Kasumi-1 (cell line): Measurements from ENCODE around the gene FAM174C.
A peak's percentile ranks its signal among the peaks of the same experiment; 100 is the strongest.

Experiments
- DNase-seq, 2 experiments: peaks; one replicate each; lab custom pipeline; 2025; lab: John Stamatoyannopoulos, UW

The FAM174C gene

DNA sequence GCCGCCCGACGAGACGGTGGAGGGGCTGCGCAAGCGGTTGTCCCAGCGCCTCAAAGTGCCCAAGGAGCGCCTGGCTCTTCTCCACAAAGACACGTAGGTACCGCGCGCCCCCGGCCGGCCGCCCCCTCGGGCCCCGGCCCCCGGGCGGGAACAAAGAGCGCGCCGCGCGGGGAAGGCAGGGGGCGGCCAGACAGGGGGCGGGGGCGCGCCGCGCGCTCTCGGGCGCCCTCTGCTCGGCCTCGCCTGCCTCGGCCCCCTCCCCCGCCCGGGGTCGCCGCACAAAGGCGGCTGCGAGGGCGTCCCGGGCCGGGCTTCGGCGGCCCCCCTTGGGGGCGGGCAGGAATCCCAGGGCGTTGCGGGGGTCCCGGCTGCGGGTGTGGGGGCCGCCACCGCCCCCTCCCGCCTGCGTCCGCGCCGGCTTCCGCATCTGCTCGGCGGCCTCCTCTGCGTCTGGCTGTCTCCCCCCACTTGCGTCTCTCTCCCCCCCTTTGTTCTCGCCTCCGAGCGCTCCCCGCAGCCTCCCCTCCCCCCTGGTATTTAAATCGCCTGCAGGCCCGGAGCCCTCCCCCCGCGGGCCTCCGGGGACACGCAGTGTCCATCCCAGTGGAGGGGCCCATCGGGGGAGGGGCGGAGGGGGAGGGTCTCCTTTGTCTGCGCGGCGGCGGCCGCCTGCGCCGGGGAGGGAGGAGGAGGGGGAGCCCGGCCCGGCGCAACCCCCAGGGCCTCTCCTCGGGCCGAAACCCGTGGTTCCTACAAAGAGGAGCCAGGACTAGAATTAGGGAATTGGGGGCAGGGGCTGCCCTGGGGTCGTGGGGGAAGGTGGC is 24.7 kb upstream of the FAM174C start:
- DNase-seq: peak; percentile 45 to 54

DNA sequence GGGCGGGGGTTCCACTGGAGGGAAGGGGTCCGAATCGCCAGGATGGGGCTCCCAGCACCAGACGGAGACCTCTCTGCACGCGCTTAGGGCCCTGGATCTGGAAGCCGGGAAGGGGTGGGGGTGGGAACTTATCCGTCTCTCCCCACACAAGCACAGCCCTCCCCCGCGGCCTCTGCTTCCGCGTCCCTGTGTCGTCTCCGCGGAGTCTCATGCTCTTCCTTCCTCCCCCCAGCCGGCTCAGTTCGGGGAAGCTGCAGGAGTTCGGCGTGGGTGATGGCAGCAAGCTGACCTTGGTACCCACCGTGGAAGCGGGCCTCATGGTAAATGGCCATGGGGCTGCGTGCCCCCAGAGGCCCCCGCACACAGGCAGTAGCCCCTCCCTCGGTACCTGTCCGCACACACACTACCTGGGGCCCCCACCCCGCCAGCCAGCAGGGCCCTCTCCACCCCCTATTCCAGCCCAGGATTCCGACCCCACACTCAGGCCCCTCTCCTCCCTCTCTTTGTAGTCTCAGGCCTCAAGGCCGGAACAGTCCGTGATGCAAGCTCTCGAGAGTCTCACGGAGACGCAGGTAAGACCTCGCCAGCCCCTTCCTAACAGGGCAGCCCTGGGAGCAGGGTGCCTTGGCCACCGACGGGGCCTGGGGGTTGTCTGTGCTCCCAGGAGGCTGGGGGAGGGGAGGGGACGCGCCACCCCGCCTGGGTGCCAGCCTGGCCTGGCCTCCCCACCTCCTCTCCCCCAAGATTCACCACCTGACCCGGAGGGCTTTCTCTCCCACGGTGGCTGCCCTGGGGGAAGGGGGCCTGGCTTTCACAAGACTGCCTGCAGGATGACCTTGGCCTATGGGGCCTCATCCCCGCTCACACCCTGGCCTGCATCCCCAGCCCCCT is 23.8 kb upstream of the FAM174C start:
- DNase-seq: peak; percentile 63 to 84

DNA sequence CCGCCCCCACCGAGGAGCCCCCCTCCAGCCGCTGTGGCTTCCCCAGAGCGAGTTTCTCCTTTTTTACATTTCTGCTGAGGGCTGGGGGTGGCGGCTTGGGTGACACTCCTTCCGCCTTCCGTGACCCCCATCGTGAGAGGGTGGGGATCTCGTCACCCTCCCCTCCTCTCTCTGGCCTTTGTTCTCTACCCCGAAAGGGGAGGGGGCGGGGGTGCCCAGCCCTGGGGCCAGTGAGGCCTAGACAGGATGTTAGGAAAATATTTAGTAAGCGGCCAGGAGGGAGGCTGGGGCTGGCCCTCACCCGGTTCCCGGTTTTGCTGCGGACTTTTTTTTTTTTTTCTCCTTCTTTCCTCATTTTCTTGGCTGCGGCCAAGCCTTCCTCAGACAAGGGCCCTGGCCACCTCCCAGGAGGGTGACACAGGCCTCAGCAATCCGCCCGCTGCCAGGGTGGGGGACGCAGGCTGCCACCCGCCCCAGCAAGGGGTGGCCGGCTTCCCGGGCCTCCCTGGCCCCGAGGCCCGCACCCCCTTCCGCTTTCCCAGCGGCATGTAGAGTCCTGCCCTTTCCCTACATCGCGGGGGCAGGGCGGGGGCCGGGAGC is 23.0 kb upstream of the FAM174C start:
- peak; percentile 86 to 90 for DNase-seq

DNA sequence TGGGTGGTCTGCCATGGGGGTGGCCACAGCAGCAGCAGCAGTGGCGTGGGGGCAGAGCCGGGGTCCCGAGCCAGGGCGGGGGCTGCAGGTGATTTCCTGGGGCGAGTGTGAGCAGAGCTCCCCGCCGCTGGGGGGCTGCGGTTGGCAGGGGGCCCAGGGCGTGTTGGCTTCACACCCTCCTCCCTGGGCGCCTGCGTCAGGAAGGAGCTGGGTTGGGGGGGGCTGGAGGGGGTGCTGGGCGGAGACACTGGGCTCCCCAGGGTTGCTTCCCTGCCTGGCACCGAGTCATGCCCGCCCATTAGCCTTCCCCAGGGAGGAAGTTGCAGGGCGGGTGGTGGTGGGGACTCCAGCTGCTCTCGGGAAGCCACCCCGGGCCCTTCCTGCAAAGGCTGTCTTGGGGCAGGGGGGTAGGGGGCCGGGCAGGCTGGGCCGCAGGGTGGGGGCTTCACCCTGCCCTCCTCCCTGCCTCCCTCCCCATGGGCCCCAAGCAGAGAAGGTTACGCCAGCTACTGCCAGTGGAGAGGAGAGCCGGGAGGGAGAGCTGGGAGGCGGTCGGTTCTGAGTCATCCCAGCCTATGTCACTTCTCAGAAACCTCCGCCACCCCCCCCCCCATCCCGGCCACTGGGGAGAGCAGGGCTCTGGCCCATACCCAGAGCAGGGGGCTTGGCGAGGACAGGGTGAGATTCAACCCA is 22.4 kb upstream of the FAM174C start:
- peak; percentile 96 to 99 for DNase-seq

- peak in 1 of 2 experiments; percentile 57 for DNase-seq
Measured at GRCh38 chr19:1253514-1254080, 21.7 kb upstream of the FAM174C start.

GRCh38 chr19:1254081-1254527 is 21.2 kb upstream of the FAM174C start:
- no peak for DNase-seq

- DNase-seq: no peak
Measured at GRCh38 chr19:1254530-1255185, 20.7 kb upstream of the FAM174C start.

DNA sequence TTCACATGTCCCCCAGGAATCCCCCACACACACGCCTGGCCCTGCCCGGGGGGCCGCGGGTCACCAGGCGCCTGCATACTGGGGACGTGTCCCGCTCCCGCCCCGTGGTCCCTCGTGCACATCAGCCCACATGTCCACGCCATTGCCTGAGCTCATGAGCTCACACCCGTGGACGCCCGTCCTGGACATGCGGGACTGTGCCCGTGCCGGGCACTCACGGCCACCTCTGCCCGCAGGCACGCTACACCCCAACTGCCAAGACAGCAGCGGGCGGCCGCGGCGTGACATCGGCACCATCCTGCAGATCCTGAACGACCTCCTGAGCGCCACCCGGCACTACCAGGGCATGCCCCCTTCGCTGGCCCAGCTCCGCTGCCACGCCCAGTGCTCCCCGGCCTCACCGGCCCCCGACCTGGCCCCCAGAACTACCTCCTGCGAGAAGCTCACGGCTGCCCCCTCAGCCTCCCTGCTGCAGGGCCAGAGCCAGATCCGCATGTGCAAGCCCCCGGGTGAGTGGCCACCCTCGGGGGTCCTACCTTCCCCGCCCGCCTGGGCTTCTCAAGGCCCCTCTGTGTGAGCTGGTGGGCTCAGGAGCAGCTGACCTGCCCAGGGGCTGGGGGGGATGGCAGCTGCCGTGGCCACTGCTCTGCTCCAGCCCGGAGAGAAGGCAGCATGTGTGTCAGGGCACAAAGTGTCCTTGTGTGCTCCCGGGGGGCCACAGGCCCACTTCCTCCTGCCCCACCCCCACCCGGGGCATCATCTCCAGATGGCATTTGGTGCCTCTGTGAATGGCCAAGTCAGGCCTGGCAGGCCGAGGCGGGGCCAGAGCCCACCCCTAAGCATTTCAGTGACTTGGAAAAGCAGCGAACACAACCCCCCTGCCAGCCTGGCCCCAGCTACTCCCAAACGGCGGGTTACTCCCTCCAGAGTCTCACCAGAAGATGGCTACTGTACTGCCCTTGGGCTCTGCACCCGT is 19.9 kb upstream of the FAM174C start:
- no peak for DNase-seq

- no peak for DNase-seq
Measured at GRCh38 chr19:1256646-1257474, 18.5 kb upstream of the FAM174C start.

GRCh38 chr19:1257475-1258162 is 17.7 kb upstream of the FAM174C start:
- no peak for DNase-seq

DNA sequence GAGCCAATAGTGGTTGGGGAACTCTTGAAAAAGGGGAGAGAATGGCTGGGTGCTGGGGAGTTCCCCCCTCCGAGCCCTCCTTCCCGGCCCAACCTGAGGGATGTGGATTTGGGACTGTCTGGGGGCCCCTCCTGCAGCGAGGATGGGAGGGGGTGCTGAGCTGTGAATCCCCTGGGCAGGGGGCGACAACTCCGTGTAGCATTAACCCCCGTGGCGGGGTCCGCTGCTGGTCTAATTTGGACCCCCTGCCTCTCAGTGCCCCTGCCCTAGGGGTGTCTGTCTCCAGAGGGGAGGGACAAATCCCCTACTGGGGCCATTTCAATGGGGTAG is 17.2 kb upstream of the FAM174C start:
- DNase-seq: no peak

DNA sequence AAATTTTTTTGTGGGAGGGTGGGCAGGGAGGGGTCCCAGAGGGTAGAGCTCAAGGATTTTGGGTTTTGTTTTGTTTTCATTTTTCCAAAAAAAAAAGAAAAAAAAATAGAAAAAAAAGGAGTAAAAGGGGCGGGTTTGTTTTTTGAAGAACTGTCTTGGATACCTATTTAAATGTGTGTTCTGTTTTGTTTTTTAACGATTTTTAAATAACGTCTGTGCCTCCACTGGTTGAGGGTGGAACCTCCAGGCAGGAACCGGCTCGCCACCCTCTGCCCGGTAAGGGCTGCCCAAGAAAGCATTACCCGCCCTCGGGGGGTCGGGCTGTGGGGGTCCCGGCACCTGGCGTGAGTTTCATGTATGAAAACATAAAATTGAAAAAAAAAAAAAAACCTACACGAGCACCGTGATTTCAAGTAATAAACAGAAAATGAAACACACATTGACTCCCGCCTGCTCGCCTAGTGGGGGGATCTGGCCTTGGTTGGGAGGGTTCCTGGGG is 16.6 kb upstream of the FAM174C start:
- DNase-seq: no peak

DNA sequence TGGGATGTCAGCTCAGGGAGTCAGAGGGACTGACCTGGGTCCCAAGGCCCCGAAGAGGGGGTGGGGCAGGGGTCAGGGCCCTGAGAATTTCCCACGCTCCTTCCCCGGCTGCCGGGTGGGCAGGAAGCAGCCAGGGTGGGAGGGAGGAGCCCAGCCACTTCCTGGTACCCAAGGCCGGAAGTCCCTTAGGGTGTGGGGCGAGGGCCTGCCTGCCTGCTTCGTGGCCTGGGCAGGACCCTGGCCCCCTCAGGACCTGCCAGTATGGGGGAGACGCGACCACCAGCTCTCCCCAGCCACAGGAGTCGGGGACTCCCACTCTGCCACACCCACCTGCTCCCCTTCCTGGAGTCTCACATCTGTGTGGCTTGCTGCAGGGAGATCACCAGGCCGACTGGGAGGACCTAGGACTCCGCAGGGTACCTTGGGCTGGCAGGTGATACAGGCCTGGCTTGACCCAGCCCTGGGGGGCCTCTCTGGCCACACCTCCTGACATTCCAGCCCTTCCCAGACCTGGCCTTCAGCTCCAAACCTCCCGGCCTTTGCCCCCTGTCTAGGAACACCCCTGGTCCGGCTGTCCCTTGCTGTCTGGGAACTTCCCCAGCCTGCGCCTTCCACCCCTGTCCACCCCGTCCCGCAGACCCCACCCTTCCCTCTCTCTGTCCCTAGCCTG is 16.0 kb upstream of the FAM174C start:
- peak; percentile 37 to 46 for DNase-seq

- DNase-seq: no peak
Measured at GRCh38 chr19:1259876-1260748, 15.2 kb upstream of the FAM174C start.

DNA sequence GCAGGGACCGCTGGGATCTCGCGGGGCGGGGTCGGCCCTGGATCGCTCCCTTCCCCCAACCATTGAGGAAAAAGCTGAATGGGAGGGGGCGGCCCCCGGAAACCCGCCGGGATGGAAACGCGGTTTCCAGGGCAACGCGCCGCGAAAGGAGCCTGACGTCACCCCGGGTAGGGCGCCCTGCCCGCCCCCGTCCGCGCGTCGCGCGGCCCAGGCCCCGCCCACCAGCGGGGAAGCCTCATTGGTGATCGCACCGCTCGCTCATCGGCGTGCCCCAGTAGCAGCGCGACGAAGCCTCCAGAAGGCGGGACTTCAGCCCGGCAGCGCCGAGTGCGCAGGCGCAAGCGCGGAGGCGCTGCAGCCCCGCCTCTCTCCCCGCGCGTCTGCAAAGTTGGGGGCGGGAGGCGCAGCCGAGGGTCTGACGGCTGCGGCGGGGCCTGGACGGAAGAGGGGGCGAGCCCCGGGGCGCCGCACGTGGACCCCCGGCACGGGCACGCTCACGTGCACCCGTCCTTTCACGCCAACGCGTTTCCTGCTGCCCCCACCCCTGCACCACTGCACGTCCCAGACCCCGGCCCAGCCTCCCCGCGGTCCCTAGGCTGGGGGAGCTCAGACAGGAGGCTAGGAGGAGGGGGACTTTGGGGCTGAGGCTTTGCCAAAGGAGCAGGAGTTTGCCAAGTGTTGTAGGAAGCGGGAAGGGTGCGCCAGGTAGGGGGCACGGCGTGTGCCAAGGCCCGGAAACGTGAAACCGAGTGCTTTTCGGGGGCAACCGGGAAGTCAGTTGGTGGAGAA is 14.4 kb upstream of the FAM174C start:
- DNase-seq: peak; percentile 86 to 91

GRCh38 chr19:1261538-1261797 is 13.9 kb upstream of the FAM174C start:
- DNase-seq: peak in 1 of 2 experiments; percentile 24
